Ishikawa (cell line): ENCODE results near the gene RP9.

ENCODE experiments used
- MAX ChIP-seq: IDR thresholded peaks from 2 replicates; pipeline ENCODE4 v1.6.1; 2012
- RAD21 ChIP-seq: IDR thresholded peaks from 2 replicates; pipeline ENCODE4 v1.6.1; 2012; ENCODE audit warnings: low read depth

- TF ChIP-seq MAX (no peak), RAD21 (no peak)
These were observed 21.3 kb downstream of the RP9 start for GRCh38 chr7:33087858-33088257.
